SK-N-MC (cell line): ENCODE data around the gene EZH1.

Experiments
- DNase-seq: peaks from one replicate; pipeline ENCODE4 v3.0.0-alpha.2; 2011; ENCODE audit warnings: low read depth, low spot score
- H3K27ac ChIP-seq: fragments of 200-600 bp; sonication (generic); 2 replicates; pipeline ENCODE4 v1.5.1; 2016; ENCODE audit warnings: mixed run types
- H3K36me3 ChIP-seq: fragments of 200-600 bp; sonication (generic); 2 replicates; pipeline ENCODE4 v1.6.1; 2017; ENCODE audit warnings: antibody characterized with exemption, low read length, mixed read lengths; ENCODE audit not compliant: insufficient read depth
- H3K4me3 ChIP-seq: fragments of 200-600 bp; sonication (generic); 2 replicates; pipeline ENCODE4 v1.5.1; 2016
- H3K9ac ChIP-seq: fragments of 200-600 bp; sonication (generic); 2 replicates; pipeline ENCODE4 v1.8.0; 2017; ENCODE audit warnings: mixed run types, mixed read lengths; ENCODE audit not compliant: insufficient read length
- H3K9me3 ChIP-seq: fragments of 200-600 bp; sonication (generic); 2 replicates; pipeline ENCODE4 v1.6.1; 2017; ENCODE audit warnings: low read depth, mild to moderate bottlenecking, antibody characterized with exemption, low read length, moderate library complexity, mixed read lengths
- EZH2 ChIP-seq: fragments of 200-600 bp; sonication (generic); IDR thresholded peaks from one replicate; pipeline ENCODE4 v1.6.1; 2017; ENCODE audit warnings: antibody characterized with exemption
- FOXP2 ChIP-seq: optimal IDR thresholded peaks from 2 replicates; pipeline ENCODE3; 2011; ENCODE audit warnings: mild to moderate bottlenecking, moderate library complexity; ENCODE audit not compliant: insufficient read depth; ENCODE audit errors: extremely low read length, control extremely low read depth
- POLR2AphosphoS5 ChIP-seq: IDR thresholded peaks from 2 replicates; pipeline ENCODE4 v1.6.1; 2012; ENCODE audit warnings: mild to moderate bottlenecking, low read depth, low read length, borderline replicate concordance

Gene EZH1

DNA sequence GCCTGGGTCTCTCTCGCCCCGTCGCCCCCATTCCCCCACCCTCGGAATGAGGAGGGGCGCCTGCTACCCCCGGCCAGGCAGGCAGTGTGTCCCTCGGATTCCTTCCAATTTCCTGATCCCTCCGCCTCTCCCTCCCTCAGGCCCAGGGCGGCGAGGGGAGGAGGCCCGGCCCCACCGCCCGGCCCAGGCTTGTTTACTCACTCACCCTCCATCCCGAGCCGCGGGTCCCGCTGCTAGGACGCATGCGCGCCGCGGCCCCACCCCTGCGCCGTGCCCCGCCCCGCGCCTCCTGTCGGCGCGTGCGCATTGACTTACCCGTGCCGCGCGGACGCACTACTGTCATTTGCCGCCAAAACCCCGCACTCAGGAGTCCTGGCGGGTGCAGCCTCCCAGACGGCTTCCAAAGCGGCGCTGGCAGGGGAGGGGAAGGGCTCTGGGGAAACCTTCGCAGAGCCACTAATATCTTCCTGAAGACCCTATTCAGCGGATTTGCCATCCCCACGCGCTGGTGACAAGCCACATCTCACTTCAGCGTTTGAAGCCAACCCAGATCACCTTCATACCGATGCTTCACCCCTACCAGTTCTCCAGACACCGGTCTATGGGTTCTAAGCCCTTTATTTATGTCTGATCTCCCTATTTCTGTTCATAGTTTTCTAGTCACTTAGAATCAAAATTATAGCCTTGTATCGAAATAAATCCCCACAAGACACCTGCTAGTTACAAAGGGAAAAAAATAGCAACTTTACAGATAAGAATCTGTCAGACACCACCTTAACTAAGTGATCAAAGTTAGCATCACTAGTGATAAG lies at the start of gene EZH1:
Gene EZH1 (minus strand): TSS at position 235 of the 812 bp plus-strand sequence. CDS start 16,099 bp downstream, outside the sequence.
- peak within 1 kb of the TSS; percentile 34; the same call in 1 of the 2 replicates for H3K27ac ChIP-seq
- no peaks in the 10 kb centered on the region for H3K36me3 ChIP-seq
- peak within 1 kb of the TSS; percentile 86 for H3K4me3 ChIP-seq
- TF ChIP-seq EZH2 = no peak
- peak; percentile 77; the same call in 1 of the 2 replicates for TF ChIP-seq POLR2AphosphoS5
- TF ChIP-seq FOXP2 = peak; percentile 44
- H3K9me3 ChIP-seq = no peaks in the 10 kb centered on the region
- peak within 1 kb of the TSS; percentile 82 for H3K9ac ChIP-seq
- DNase-seq = peak; percentile 57

DNA sequence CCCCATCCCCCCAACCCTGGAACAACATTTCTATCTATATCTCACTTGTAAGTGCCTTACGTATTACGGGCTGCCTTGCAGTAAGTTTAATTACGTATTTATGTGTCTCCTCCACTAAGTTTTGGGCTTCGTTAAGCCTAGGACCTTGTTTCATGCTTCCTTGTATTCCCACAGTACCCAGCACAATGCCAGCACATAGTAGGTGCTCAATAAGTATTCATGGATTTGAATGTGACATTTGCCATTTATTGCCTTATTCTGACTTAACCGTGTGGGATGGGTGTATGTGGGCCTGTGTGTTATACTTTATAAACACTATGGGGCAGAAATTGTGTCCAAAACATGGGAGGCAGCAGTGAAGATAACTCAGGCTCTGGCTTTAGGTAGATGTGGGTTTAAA lies 47.7 kb upstream of the EZH1 start:
- Histone ChIP-seq H3K9ac (no peak overlapping the region), H3K4me3 (no peak overlapping the region), H3K9me3 (no peaks in the 10 kb centered on the region), H3K36me3 (no peaks in the 10 kb centered on the region), H3K27ac (peak overlapping the region; percentile 15)
- TF ChIP-seq FOXP2 (no peak), POLR2AphosphoS5 (no peak), EZH2 (no peak)
- DNase-seq = no peak

DNA sequence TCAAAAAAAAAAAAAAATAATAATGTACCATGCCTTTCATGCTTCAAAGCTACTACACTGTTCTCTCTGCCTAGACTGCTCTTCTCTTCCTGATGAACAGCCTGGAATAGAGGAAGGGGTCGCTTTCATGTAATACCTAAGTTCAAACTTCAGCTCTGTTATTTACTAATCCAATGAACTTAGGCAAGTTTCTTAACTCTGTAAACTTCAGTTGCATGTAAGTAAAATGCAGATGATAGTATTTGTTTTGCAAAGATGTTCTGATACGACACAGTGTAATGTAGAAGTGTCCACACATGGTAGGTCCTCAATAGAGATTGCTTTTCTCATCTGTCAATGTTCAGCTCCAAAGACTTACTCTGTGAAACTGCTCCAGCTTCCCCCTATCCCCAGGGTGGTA lies 47.1 kb upstream of the EZH1 start:
- DNase-seq = no peak
- Histone ChIP-seq H3K27ac (peak overlapping the region; percentile 53; the same call in 1 of the 2 replicates), H3K36me3 (no peaks in the 10 kb centered on the region), H3K4me3 (no peak overlapping the region), H3K9ac (no peak overlapping the region), H3K9me3 (no peaks in the 10 kb centered on the region)
- TF ChIP-seq FOXP2 = no peak
- TF ChIP-seq EZH2 = no peak
- TF ChIP-seq POLR2AphosphoS5 = no peak

DNA sequence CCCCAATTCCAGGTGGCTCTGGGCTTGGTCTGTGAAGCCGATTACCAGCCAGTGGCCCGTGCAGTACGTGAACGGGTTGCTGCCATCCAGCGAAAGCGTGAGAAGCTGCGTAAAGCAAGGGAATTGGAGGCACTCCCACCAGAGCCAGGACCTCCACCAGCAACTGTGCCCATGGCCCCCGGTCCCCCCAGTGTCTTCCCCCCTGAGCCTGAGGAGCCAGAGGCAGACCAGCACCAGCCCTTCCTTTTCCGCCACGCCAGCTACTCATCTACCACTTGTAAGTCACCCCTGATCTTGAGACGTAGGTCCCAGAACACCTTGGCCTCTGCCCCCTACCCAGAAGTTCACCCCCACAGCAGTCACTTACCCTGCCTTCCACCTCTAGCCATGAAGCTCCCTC lies 42.4 kb upstream of the EZH1 start:
- no peak overlapping the region for H3K9ac ChIP-seq
- DNase-seq = no peak
- no peak for TF ChIP-seq POLR2AphosphoS5
- no peak for TF ChIP-seq FOXP2
- TF ChIP-seq EZH2 = no peak
- no peak overlapping the region for H3K4me3 ChIP-seq
- no peaks in the 10 kb centered on the region for H3K9me3 ChIP-seq
- no peaks in the 10 kb centered on the region for H3K36me3 ChIP-seq
- no peak overlapping the region for H3K27ac ChIP-seq

DNA sequence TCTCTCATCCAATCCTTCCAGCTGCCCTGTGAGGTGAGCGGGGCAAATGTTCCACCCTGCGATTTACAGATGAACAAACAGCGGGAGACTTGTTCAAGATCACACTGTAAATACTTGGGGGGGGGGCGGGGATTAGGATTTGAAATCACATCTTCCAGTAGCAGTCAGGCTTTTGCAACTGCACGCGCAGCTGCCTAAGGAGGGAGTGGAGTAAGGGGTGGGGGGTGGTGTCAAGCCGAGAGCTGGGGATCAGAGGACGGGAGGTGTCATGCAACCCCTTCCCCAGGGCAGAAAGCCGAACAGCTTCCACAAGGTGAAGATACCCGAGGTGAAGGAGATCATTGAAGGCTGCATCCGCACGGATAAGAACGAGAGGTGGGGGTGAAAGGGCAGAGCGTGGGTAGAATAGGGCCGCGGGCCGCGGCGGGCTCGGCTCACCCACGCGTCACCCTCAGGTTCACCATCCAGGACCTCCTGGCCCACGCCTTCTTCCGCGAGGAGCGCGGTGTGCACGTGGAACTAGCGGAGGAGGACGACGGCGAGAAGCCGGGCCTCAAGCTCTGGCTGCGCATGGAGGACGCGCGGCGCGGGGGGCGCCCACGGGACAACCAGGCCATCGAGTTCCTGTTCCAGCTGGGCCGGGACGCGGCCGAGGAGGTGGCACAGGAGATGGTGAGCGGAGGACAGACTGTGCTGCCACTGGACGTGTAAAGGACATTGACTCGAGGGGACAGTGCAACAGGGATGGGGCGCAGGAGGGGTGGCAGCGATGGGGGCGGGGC lies 40.2 kb upstream of the EZH1 start:
- DNase-seq = no peak
- no peak overlapping the region for H3K27ac ChIP-seq
- no peak overlapping the region for H3K9ac ChIP-seq
- no peak for TF ChIP-seq POLR2AphosphoS5
- TF ChIP-seq EZH2 = no peak
- TF ChIP-seq FOXP2 = no peak
- H3K36me3 ChIP-seq = no peaks in the 10 kb centered on the region
- no peaks in the 10 kb centered on the region for H3K9me3 ChIP-seq
- H3K4me3 ChIP-seq = no peak overlapping the region

DNA sequence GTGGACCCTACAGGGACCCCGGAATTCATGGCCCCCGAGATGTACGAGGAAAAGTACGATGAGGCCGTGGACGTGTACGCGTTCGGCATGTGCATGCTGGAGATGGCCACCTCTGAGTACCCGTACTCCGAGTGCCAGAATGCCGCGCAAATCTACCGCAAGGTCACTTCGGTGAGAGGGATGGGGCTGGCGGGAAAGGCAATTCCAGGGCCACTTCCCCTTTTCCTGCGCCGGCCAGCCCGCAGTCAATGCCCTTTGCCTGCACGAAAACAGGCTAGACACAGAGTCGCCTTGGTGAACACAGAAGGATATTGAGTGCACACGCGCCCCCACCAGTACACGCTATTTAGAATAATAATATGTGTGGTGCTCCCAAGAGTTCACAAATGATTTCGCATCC lies 39.6 kb upstream of the EZH1 start:
- H3K36me3 ChIP-seq = no peaks in the 10 kb centered on the region; the same call in 1 of the 2 replicates
- DNase-seq = no peak
- H3K9me3 ChIP-seq = no peaks in the 10 kb centered on the region
- no peak for TF ChIP-seq FOXP2
- no peak for TF ChIP-seq EZH2
- TF ChIP-seq POLR2AphosphoS5 = no peak
- H3K9ac ChIP-seq = no peak overlapping the region
- H3K27ac ChIP-seq = no peak overlapping the region
- no peak overlapping the region for H3K4me3 ChIP-seq

DNA sequence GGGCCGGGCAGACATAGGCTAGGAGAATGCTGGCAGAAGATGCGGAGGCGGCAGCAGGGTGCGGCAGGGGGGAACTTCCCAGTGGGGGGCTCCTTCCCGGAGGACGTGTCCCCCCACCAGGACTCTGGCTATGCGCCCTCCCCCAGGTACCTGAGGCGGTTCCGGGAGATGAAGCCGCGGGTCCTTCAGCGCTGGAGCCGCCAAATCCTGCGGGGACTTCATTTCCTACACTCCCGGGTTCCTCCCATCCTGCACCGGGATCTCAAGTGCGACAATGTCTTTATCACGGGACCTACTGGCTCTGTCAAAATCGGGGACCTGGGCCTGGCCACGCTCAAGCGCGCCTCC lies 38.9 kb upstream of the EZH1 start:
- no peak overlapping the region for H3K27ac ChIP-seq
- peaks cover 5% of the 10 kb centered on the region; the same call in 1 of the 2 replicates for H3K36me3 ChIP-seq
- TF ChIP-seq POLR2AphosphoS5 (no peak), FOXP2 (no peak), EZH2 (no peak)
- H3K9me3 ChIP-seq = no peaks in the 10 kb centered on the region
- no peak overlapping the region for H3K4me3 ChIP-seq
- no peak for DNase-seq
- no peak overlapping the region for H3K9ac ChIP-seq

DNA sequence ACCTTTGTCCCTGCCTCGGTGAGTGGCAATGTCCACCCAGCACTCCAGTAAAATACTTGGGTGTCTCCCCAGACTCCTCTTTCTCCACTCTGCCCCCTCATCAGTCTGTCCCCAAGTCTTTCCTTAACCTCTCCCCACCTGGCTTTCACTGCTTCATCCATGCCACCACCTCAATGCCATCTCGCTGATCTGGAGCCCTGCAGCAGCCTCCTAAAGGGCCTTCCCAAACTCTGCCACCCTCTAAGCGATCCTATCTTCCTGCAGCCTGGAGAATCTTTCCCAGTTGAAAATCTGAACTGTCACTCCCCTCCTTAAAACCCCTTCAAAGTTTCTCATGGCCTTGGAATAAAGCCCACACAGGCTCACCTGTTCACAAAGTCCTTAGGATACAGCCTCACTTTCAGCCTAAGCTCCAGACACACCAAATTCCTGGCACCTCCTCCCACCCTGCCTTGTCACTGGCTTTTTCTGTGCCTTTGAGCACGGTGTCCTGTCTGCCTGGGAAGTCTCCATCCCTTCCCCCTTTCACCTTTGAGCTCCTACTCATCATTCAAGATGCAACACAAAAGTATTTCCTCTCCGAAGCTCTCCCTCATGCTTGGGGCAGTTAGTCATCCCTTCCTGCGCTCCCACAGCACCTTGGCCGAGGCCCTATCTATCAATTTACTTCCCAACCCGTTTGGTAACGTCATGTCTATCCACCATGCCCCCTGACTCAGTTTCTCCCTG lies 38.4 kb upstream of the EZH1 start:
- no peak overlapping the region for H3K9ac ChIP-seq
- H3K27ac ChIP-seq = no peak overlapping the region
- peaks cover 6% of the 10 kb centered on the region; the same call in 1 of the 2 replicates for H3K36me3 ChIP-seq
- DNase-seq = no peak
- TF ChIP-seq FOXP2 (no peak), POLR2AphosphoS5 (no peak), EZH2 (no peak)
- H3K9me3 ChIP-seq = no peaks in the 10 kb centered on the region
- no peak overlapping the region for H3K4me3 ChIP-seq
